RKO (cell line): Measurements from ENCODE around the gene CNTNAP2.

ENCODE experiments used
- DNase-seq: peaks from one replicate; pipeline ENCODE4 v3.0.0-alpha.2; 2016; ENCODE audit warnings: low spot score

The CNTNAP2 gene

DNA sequence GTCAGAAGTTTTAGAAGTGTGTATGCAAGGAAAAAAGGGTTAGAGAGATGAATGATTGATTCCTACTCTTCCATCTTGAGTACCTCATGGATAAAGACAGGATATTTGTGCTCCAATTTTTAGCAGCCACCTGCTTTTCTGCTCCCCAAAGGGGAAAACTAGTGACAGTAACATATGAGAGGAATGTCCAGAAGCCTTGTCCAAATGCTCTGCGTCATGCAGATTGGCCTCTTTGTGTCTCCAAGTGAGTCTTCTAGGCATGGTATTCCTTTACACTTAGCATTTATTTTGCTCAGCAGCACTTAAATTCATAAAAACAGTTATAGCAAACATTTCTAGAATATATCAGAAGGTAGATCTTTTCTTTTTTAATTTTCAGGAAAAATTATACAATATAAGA is 306.8 kb downstream of the CNTNAP2 start:
- no peak for DNase-seq

DNA sequence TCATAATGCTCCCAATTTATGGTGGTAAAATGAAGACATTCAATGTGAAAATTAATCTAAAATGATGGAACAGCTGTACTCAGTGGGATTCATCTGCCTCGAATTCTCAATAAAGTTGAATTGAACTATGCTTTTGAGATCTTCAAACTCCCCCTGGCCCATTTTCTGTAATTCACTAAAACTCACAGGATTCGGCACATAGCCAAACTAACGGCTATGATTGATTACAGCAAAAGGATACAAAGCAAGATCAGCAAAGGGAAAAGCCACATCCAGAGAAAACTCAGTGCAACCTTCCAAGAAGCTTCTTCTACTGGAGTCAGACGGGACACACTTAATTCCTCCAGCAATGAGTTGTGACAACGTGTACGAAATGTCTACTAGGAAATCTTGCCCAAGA is 307.5 kb downstream of the CNTNAP2 start:
- DNase-seq = no peak

DNA sequence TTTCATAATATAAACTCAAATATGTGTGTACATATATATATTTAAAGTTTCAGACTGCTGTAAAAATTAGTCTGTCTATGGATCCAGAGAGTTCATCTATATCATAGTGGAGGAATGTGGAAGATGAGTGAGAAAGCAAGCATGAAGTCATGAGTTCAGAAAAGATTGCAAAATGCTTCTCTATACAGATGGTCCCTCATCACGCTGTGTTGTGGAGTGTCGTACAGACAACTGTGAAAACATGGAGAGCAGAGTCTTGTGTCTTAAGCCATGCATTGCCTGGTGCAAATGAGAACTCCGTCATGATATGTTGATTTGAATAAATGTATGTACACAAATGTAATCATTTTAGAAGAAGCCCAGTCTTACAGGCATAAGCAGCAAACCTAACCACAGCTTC is 316.9 kb downstream of the CNTNAP2 start:
- no peak for DNase-seq

DNA sequence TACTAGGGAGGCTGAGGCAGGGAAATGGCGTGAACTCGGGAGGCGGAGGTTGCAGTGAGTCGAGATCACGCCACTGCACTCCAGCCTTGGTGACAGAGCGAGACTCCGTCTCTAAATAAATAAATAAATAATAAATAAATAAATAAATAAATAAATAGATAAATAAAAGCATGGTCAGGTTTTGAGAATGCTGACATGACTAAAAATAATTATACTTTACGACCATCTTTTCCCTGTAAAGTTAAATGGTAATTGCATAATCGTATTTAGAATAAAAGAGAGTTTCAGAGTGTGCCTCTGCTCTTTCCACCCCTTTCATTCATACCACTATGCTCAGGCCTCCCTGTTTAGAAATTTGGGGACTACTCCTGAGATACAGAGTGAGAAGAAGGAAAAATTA is 326.5 kb downstream of the CNTNAP2 start:
- DNase-seq = no peak

DNA sequence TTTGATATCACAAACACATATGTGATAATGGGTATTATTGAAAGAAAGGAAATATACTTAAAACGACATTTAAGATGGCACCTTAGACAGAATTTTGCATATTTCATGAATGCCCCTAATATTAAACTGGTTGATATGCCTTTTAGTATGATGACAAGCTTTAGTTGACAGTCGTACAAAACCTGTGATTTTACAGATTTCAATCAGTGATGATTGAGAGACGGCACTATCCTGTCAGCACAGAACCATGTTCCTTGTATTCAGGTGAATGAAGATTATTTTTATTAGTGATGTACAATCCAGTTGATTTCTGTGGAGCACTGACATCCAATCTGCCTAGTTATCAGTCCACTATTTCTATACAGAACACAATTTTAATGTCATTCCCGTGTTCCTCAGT is 333.0 kb downstream of the CNTNAP2 start:
- DNase-seq = no peak

DNA sequence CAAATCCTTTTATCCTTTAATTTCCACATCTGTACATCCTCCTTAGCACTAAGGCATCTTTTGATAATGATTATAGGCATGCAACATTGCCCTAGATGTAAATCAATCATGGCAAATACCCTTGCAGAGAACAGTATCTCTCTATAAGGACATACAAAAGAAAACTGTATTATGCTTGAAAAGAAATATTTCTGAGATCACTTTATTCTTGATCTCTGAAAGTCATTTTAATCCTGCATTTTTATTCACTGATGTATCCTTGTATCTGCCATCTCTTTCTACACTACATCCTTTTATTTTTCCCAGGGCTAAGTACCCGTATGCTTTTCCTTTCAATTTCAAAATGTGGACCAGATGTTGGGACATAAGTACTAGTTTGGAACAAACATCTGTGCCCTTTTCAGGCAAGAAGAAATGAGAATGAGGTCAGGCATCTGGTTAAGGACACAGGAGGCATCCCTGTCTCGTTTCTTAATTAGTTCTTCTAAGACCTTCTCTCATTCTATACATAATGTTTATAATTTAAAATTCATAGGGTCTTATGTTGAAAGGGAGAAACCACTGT is 338.6 kb downstream of the CNTNAP2 start:
- no peak for DNase-seq

GRCh38 chr7:146479040-146479439 is 362.4 kb downstream of the CNTNAP2 start:
- DNase-seq = no peak

GRCh38 chr7:146486519-146486918 is 369.9 kb downstream of the CNTNAP2 start:
- DNase-seq = no peak

DNA sequence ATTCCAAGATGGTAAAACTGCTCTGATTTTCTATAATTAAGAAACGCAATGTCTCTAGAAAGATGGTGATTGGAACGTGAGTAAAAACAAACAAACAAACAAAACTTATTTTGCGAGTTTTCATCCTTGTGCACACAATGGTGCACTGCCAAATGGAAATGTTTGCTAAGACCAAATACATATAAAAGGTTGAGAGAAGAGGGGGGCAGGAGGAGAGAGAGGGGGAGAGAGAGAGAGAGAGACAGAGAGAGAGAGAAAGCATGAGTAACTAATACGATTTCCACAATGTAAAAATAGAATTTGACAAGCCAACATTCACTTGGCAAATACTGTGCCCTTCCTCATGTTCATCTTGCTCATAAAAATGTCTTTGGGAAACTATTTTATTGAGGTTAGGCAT is 375.4 kb downstream of the CNTNAP2 start:
- DNase-seq = no peak

- no peak for DNase-seq
Observed at GRCh38 chr7:146494952-146495596, 378.5 kb downstream of the CNTNAP2 start.

DNA sequence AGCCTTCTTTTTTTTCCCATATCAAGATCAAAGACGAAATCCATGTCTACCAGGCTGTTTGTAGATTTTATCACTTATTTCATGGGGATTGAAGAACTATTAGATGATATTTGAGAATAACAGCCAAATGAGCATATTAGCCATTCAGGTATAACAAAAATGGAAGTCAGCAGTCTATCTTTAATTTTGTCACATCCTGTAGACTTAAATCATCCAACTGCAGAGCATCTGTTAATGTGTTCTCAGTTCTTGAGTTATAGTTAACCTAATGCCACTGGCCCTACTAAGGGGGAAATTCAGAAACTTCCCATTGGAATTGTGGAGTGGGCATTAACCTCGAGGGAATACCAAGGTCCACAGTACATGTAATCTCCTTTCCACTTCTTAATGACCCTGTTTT is 380.1 kb downstream of the CNTNAP2 start:
- no peak for DNase-seq

DNA sequence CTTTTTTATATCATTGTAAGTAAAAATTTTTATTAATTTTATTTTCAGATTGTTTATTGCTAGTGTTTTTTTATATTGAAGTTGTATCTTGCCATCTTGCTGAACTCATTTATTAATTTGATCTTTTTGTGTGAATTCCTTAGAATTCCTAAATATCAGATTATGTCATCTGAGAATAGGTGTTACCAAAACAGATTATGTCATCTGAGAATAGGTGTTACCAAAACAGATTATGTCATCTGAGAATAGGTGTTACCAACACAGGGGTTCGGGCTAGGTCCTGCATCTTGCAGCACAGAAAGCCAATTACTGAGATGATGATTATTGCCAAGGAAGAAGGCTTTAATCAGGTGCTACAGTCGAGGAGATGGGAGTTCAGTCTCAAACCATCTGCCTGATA is 383.4 kb downstream of the CNTNAP2 start:
- DNase-seq = no peak

DNA sequence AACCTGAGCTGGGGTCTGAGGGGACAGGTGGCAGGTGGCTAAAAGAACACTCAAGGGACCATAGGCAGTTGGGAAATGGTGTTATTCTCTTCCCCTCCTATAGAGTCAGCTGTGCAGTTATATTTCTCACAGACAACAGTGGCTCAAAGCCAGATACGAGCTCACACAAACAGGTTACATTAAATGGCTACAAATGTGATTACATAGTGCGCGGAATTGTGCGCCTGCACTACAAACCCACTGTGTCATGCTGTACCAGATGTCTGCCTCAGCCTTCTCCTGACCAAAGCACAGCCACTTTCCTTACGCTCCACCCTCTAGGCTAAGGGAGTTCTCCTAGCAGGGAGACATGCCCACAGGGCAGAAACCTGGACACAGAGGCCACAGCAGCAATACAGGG is 387.2 kb downstream of the CNTNAP2 start:
- DNase-seq = no peak

DNA sequence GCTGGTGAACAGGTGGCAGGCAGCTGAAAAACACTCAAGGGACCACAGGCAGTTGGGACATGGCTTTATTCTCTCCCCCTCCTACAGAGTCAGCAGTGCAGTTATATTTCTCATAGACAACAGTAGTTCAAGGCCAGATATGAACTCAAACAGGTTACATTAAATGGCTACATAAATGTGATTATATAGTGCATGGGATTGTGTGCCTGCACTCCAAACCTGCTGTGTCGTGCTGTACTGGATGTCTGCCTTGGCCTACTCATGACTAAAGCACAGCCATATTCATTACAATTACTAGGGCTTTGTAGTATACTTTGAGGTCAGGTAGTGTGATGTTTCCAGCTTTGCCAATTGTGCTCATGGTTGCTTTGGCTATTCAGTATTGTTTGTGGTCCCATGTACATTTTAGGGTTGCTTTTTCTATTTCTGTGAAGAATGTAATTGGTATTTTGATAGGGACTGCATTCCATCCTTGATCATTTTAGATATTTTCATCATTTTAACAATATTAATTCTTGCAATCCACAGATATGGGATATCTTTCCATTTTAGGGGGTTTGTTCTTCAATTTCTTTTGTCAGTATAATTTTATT is 393.6 kb downstream of the CNTNAP2 start:
- no peak for DNase-seq

- DNase-seq = no peak
Observed at GRCh38 chr7:146514304-146514703, 397.7 kb downstream of the CNTNAP2 start.

GRCh38 chr7:146528581-146528980 is 412.0 kb downstream of the CNTNAP2 start:
- DNase-seq = no peak

GRCh38 chr7:146539836-146540235 is 423.2 kb downstream of the CNTNAP2 start:
- no peak for DNase-seq

- no peak for DNase-seq
Observed at GRCh38 chr7:146542101-146542500, 425.5 kb downstream of the CNTNAP2 start.

DNA sequence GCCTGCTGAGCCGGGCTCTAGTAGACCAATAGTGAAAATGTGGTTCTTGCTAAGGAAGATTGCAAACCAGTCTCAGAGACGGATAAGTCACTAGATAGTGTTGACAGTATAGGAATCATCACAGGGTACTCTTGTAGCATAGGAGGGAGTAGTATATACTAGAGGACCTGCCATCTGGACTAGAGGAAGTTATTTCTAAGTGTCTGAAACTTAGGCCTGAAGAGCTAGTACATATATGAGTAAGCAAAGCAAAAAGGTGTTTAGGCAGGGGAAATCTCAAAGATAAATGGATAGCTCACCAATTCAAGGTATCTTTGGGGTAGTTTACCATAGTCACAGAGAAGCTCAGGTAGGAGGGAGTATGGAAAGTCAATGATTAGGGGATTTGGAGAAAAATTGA is 428.1 kb downstream of the CNTNAP2 start:
- DNase-seq = no peak

- no peak for DNase-seq
Observed at GRCh38 chr7:146548816-146549215, 432.2 kb downstream of the CNTNAP2 start.

DNA sequence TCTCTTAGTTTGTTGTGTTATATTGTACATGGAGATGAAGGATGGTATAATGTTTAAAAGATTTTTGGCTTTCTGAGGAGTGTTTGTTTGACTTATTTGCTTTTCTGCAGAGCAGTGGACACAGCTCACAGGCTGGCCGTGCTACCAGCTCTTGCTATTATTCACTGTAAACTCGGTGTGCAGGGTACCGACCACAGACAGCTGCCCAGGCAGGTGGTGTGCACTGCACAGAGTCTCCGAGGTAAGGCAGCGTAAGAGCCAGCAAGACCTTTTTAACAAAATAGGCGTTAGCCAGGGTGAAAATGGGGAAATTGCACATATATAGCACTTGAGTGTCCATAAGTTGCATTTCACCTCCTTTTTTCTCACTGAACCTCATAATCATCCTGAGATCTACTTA is 438.0 kb downstream of the CNTNAP2 start:
- no peak for DNase-seq

- no peak for DNase-seq
Observed at GRCh38 chr7:146557971-146558469, 441.4 kb downstream of the CNTNAP2 start.

DNA sequence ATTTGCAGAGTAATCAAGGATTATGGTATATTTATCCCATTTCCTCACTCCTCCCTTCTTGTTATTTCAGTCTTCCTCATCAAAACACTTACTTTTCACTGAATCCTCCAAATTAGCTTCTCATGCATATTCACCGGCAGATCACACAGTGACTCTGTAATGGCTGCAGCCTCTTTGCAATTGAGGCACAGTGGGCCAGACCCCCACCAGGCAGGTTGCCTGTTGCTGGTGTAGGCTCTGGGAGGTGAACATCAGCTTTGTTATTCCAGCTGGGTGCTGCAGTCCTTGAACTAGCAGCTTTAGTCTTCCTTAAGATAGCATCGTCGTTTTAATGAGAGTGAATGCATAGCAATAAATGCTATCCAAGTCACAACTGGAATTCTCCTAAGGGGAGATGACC is 449.3 kb downstream of the CNTNAP2 start:
- no peak for DNase-seq

DNA sequence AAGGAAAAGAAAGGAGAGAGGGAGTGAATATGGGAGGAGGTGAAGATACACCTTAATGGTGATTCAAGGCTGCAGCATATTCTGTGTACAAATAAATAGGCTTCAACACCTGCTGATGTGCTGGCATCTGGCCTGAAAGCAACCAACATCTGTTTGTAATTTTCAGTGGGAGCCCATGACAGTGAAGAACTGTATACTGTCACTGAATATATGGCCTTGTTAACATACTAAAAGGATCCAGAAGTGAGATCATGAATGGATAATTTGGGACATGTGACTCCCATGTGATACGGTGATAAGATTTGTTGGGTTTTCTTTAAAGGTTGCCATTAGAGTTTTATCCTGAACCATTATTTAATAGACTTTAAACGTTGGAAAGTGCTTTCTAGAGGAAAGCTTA is 459.3 kb downstream of the CNTNAP2 start:
- DNase-seq = no peak
